SK-N-SH (cell line): Measurements from ENCODE around the gene VPS35L.

ENCODE experiments used
- CTCF ChIP-seq: fragments of 200-600 bp; sonication (generic); IDR thresholded peaks from 2 replicates; pipeline ENCODE4 v1.6.1; 2017; ENCODE audit warnings: antibody characterized with exemption, mild to moderate bottlenecking, moderate library complexity
- EP300 ChIP-seq, 2 experiments: IDR thresholded peaks; 2 replicates each; pipeline versions ENCODE4 v1.4.0 to v1.6.1; 2012; ENCODE audit warnings: borderline replicate concordance in 1 of 2, low read depth in 1 of 2, low read length in 1 of 2
- EZH2phosphoT487 ChIP-seq: fragments of 200-600 bp; sonication (generic); IDR thresholded peaks from 2 replicates; pipeline ENCODE4 v1.6.1; 2017; ENCODE audit warnings: low read depth, mixed run types, mild to moderate bottlenecking, antibody characterized with exemption, moderate library complexity, borderline replicate concordance
- FOXJ3 ChIP-seq: sonication (generic); formaldehyde crosslinking; IDR thresholded peaks from 2 replicates; pipeline ENCODE4 v1.5.1; 2020; ENCODE audit warnings: mild to moderate bottlenecking, missing genetic modification reagents
- JUND ChIP-seq: IDR thresholded peaks from 2 replicates; pipeline ENCODE4 v1.4.0; 2012
- MAX ChIP-seq: IDR thresholded peaks from 2 replicates; pipeline ENCODE4 v1.4.0; 2012; ENCODE audit warnings: low read depth
- MXI1 ChIP-seq: IDR thresholded peaks from 2 replicates; pipeline ENCODE4 v1.6.1; 2012; ENCODE audit warnings: mild to moderate bottlenecking, low read depth, low read length, improper control_type of control experiment
- NFIC ChIP-seq: IDR thresholded peaks from 2 replicates; pipeline ENCODE4 v1.4.0; 2012; ENCODE audit warnings: borderline replicate concordance
- POLR2AphosphoS5 ChIP-seq: IDR thresholded peaks from 2 replicates; pipeline ENCODE4 v1.6.1; 2012; ENCODE audit warnings: low read depth, low read length
- REST ChIP-seq: IDR thresholded peaks from 2 replicates; pipeline ENCODE4 v1.6.1; 2012; ENCODE audit warnings: mild to moderate bottlenecking, low read depth, low read length, moderate library complexity
- SIN3A ChIP-seq: IDR thresholded peaks from 2 replicates; pipeline ENCODE4 v1.6.1; 2012; ENCODE audit warnings: low read depth, mild to moderate bottlenecking, low read length, moderate library complexity, borderline replicate concordance
- SMC3 ChIP-seq: IDR thresholded peaks from 2 replicates; pipeline ENCODE4 v1.6.1; 2012; ENCODE audit warnings: low read depth, low read length, improper control_type of control experiment
- TAF1 ChIP-seq: IDR thresholded peaks from 2 replicates; pipeline ENCODE4 v1.6.1; 2012; ENCODE audit warnings: low read depth, mild to moderate bottlenecking, low read length, moderate library complexity, borderline replicate concordance
- YY1 ChIP-seq: IDR thresholded peaks from 2 replicates; pipeline ENCODE4 v1.4.0; 2012; ENCODE audit warnings: low read depth, mild to moderate bottlenecking

GRCh38 chr16:19506965-19507364 lies 48.5 kb upstream of the VPS35L start:
- TF ChIP-seq EP300 (IDR thresholded peaks at IDR 0.05; ENCODE audit: borderline replicate concordance in 1 of 2, low read depth in 1 of 2, low read length in 1 of 2), result no peak
- TF ChIP-seq POLR2AphosphoS5, result no peak
- no peak for TF ChIP-seq CTCF
- no peak for TF ChIP-seq NFIC
- no peak for TF ChIP-seq MAX
- TF ChIP-seq REST, result no peak
- TF ChIP-seq TAF1, result no peak
- no peak for TF ChIP-seq MXI1
- no peak for TF ChIP-seq YY1
- TF ChIP-seq FOXJ3, result no peak
- TF ChIP-seq EZH2phosphoT487, result no peak
- TF ChIP-seq SMC3, result no peak
- TF ChIP-seq SIN3A, result no peak
- no peak for TF ChIP-seq JUND
